GM19468 (cell line): ENCODE data around the gene MOB1B.
"Not testable (repeated sequence)": the region's sequence is repeated elsewhere in the genome, so short reads cannot be mapped to it uniquely, and the experiment has no call there.

Source experiments
- ATAC-seq: cut with Tn5 transposase; IDR thresholded peaks from one replicate; pipeline ENCODE4 v1.9.1; 2021; ENCODE audit warnings: mild to moderate bottlenecking, moderate library complexity, moderate number of reproducible peaks; ENCODE audit not compliant: unreplicated experiment; ENCODE audit errors: extremely low read depth

The MOB1B gene

DNA sequence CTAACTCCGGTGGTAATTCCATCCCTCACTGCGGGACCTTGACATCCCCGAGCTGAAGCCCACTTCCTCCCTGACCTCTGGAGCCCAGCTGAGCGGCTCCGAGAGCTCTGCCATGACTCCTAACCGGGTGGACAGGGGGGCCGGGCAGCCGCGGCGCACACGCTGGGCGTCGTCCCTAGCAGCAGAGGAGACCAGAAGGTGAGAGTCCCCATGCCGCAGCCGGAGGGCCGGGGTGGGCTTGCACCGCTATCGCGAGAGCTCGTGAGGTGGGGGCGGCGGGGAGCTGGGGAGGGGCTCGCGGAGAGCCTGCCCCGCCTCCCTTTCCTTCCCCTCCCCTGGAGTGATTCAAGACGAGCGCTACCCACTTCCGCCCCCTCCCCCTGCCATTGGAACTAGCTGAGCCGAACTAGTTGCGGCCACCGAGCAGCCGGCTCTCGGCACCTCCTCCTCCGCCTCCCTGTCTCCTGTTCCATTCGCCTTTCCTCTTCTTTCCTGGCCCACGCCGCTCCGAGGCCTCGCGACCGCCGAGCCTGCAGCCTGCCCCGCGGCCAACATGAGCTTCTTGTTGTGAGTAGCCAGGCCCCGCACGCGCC is at the start of gene MOB1B:
Gene MOB1B, plus strand, starts transcription at position 386 of the 593 bp plus-strand sequence. Its CDS starts 168 bp downstream, at position 554.
- ATAC-seq = peak; percentile 69

- ATAC-seq = no peak
These were observed 46.7 kb upstream of the MOB1B start for GRCh38 chr4:70855464-70855863.

- no peak for ATAC-seq
These were observed 43.7 kb upstream of the MOB1B start for GRCh38 chr4:70858454-70858853.

GRCh38 chr4:70859066-70859465 is 43.1 kb upstream of the MOB1B start:
- ATAC-seq = no peak

DNA sequence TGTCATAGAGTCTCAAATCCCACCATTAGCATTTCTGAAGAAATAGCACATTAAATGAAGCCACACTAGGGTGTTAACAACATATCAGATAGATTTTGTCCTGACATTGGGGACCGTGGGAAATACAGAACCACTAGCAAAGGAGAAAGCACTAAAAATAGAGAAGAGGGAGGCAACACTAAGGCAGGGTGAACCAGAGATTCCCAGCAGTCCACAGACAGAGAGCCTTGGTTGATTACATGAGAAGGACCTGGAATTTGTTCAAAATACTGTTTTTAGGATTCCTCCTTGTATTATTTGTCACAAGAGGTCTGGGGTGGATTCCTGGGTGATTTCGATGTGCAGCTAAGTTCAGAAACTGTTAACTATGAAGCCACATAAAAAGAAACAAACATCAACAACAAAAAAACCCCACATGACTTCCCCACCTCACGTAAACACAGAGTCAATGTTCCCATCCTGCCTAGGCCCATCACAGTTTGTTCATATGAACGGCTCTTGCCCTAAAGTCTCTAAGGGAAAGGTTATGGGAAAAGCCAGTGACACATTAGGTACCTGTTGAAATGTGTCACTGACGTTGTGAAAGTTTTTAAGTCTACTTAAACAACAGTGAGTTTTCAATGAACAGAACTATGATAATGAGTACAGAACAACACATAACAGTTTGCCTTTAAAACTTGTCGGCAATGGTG is 38.9 kb upstream of the MOB1B start:
- ATAC-seq = no peak

- no peak for ATAC-seq
These were observed 33.4 kb upstream of the MOB1B start for GRCh38 chr4:70868778-70869177.

DNA sequence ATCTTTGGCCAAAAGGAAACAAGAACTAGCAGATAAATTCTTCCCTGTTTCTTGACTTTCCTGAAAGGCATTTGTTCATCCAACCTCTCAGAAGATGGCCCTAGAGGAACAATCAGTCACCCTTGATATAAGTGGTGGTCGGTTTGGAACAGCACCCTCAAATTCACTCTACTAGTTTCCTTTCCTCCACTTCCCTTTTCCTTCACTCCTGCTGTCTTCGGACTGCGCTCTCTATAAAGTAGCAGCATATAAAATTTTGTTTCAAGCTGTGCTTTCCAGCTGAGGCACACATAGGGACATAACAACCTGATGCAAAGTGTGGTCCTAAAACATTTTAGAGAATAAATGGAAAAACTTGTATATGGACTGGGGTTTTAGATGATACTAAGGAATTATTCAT is 29.0 kb upstream of the MOB1B start:
- ATAC-seq = no peak

DNA sequence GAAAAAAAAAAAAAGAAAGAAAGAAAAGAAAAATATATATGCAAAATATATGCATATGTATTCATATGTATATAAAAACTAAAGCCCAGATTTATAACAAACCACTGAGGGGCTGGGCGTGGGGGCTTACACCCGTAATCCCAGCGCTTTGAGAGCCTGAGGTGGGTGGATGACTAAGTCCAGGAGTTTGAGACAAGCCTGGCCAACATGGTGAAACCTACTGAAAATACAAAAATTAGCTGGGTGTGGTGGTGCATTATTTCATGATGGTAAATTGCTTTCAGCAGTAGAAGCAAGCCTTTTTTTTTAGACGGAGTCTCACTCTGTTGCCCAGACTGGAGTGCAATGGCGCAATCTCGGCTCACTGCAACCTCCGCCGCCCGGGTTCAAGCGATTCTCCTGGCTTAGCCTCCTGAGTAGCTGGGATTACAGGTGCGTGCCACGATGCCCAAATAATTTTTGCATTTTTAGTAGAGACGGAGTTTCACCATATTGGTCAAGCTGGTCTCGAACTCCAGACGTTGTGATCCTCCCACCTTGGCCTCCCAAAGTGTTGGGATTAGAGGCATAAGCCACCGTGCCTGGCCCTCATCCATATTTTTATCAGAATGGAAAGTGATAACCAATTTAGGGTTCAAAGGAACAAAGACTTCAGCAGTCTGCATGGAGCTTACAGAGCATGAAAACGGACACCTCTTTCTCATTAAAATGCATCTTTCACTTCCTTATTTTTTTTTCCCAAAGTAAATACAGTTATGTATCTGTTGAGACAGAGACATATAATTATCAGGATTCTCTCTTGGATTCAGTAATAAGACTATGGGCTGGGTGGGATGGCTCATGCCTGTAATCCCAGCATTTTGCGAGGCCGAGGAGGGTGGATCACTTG is 27.7 kb upstream of the MOB1B start:
- ATAC-seq = no peak

DNA sequence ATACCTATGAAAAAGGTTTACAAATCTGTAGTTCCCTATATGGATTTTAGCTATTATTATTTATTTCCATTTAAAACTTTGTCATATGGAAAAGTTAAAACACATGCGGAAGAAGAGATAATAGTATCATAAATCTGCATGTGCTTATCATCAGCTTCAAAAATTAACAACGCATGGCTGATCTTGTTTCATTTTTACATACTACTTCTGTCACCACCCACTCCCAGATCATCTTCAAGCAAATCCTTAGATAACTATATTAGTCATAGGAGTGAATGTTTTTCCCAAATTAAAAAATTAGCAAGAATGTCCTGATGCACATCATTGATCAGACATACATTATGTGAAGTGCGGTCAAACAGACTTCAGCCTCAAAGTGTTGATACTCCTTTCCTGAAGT is 24.6 kb upstream of the MOB1B start:
- ATAC-seq = no peak

DNA sequence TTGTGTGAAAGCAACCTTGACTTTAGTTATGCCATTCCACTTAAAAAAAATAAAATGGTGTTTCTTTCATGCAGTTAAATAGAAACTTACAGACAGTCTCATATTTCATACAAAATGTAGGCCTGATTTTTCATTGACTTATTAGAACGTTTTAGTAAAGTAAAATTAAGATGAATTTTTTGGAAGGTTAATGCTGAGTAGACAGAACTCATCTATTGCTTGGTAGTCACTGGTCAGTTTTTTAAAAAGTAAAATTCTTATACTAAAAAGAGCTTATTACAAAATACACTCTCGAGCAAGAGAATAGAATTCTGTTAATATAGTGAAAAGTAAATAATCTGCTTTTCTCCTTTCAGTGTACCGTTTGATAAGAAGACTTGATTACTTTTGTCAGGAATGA is 21.4 kb upstream of the MOB1B start:
- no peak for ATAC-seq

DNA sequence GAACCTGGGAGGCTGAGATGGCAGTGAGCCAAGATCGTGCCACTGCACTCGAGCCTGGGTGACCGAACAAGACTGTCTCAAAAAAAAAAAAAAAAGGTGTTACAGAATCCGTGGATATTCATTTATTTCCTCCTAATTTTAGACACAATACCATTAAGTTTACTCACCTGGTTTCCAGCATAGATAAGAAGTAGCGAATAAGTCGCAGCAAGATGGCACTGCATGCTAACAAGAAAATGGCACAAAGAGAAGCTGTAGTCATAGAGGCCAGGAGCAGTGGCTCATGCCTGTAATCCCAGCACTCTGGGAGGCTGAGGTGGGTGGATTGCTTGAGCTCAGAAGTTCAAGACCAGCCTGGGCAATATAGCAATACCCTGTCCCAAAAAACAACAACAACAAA is 17.0 kb upstream of the MOB1B start:
- no peak for ATAC-seq

GRCh38 chr4:70892086-70892769 is 9.9 kb upstream of the MOB1B start:
- no peak for ATAC-seq

GRCh38 chr4:70893790-70894189 is 8.4 kb upstream of the MOB1B start:
- no peak for ATAC-seq

DNA sequence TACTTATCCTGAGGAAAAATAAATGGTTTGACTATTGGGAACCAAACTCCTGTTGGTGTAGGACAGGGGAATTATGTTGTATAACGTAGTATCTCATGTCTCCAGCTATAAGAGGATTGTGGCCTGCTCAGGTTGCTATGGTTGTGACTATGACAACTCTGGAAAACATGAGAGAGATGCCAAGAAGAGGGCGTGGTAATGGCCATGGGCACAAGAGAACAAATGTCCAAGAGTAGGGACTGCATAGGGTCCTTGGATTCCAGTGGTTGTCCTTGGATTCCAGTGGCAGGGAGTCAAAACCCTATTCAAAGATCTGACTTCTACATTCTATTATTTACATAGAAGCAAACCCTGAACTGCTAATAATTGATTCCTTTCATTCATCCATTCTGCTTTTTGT is 6.8 kb upstream of the MOB1B start:
- ATAC-seq = no peak

DNA sequence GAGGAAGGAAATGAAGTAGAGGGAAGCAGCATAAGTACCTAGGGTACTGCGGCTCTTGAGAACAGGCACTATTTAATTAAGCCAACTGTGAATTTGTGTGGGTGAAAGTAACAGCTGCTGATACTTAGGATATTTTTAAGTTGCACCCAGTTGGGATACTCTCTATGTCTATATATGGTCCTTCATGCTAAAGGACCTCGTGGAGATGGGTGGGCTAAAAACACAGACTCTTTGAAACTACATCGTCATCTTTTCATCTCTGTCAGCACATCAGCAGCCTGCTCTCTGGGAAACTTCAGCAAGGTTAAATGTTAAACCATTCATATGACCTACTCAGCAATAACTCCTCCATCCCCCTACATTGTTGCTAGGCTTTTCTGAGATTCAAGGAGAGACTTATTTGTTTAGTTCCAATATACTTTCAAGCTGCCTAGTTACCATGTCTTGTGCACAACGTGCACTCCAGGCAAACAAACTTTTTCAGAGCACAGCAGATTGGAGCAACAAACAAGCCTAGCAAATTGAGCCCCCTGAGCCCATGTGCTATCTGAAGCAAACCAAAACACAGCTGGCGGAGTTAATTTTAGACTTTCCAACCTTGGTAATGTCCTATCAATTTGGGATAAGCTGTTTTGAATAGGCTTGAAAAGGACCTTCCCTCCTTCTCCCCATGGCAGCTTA is 6.2 kb upstream of the MOB1B start:
- ATAC-seq = peak; percentile 51

DNA sequence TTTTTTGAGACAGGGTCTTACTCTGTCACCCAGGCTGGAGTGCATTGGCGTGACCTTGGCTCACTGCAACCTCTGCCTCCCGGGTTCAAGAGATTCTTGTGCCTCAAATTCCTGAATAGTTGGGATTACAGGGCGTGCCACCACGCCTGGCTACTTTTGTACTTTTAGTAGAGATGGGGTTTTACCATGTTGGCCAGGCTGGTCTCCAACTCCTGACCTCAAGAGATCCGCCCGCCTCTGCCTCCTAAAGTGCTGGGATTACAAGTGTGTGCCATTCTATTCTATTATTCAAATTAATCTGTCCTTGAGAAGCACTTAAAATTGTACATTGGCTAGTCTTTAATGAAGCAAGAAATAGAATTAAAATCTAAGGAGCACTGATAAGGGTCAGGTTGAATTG is 3.6 kb upstream of the MOB1B start:
- not testable (repeated sequence) for ATAC-seq

DNA sequence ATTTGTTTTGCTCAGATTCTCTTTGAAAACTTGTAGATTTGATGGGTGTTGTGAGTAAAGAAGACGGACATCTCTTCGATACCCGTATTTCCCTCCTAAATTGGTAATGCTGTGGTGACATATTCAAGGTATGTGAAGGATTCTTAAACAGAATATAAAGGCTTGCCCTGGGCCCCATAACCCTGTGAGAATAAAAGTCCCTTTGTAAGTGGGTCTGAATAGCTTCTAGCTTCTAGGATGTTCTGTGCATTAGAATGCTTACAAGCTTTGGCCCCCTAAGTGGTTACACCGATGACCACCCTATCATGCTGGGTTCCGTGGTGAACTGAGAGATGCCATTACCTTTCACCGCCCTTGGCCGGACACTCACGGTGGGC is 574 bp upstream of the MOB1B start:
- ATAC-seq = no peak

GRCh38 chr4:70902577-70903290 is 565 bp downstream of the MOB1B start:
- peak; percentile 8 for ATAC-seq

DNA sequence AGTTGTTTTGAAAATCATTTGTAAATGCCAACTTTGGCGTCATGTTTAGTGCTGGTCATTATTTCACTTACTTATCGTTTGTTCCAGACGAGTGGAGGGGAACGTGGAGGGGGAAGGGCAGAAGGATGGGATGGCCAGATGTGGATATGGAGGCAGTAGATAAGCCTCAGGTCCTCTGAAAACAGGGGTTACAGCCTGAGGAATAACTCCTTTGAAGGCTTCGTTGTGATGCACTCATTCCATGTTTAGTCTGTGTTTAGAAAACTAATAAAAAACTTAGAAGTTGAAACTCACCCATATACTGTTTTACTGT is 1.1 kb downstream of the MOB1B start:
- ATAC-seq = no peak
